ENCODE data around the gene AGPS.

GRCh38 chr2:177464549-177464948 is 72.0 kb downstream of the AGPS start:
- no peak for TF ChIP-seq POLR2A (IDR thresholded peaks at IDR 0.05)
- TF ChIP-seq CTCF (IDR thresholded peaks at IDR 0.05), result no peak
